Fibroblast of mammary gland (primary cell): ENCODE results near the gene UTP20.
"Not testable (repeated sequence)": the region's sequence is repeated elsewhere in the genome, so short reads cannot be mapped to it uniquely, and the experiment has no call there.

ENCODE experiments used
- DNase-seq: peaks from one replicate; pipeline ENCODE4 v3.0.0-alpha.2; 2010; ENCODE audit warnings: low read depth
- H3K4me3 ChIP-seq: 2 replicates; pipeline ENCODE4 v1.5.1; 2011; ENCODE audit warnings: low read depth, mild to moderate bottlenecking, low read length, moderate library complexity; ENCODE audit not compliant: control insufficient read depth
- CTCF ChIP-seq: conservative IDR thresholded peaks from 2 replicates; pipeline ENCODE4 v1.5.1; 2011; ENCODE audit warnings: low read depth, low read length, inconsistent platforms; ENCODE audit not compliant: control insufficient read depth, insufficient read depth

Gene UTP20

GRCh38 chr12:101415228-101415627, 135.3 kb downstream of the UTP20 start:
- no peak for TF ChIP-seq CTCF
- H3K4me3 ChIP-seq, result no peak overlapping the region
- no peak for DNase-seq

- H3K4me3 ChIP-seq, DNase-seq: not testable (repeated sequence)
Measured at GRCh38 chr12:101422066-101422465, 142.2 kb downstream of the UTP20 start.

- DNase-seq, result no peak
- no peak for TF ChIP-seq CTCF
- no peak overlapping the region for H3K4me3 ChIP-seq
Measured at GRCh38 chr12:101424620-101425019, 144.7 kb downstream of the UTP20 start.

- no peak overlapping the region for H3K4me3 ChIP-seq
- DNase-seq, result no peak
- TF ChIP-seq CTCF, result no peak
Measured at GRCh38 chr12:101430456-101430855, 150.6 kb downstream of the UTP20 start.

- no peak for DNase-seq
Measured at GRCh38 chr12:101436136-101436535, 156.2 kb downstream of the UTP20 start.

More at GRCh38 chr12:101436136-101436535, 156.2 kb downstream of the UTP20 start:
- H3K4me3 ChIP-seq, result no peak overlapping the region
- no peak for TF ChIP-seq CTCF
